T-helper 17 cell (primary cell): Measurements from ENCODE around the gene TJAP1. TPM values are rescaled to one million over a fixed set of nuclear protein-coding genes. Genes with fewer than 3 reads are reported as not detected.

Experiments used
- ATAC-seq: fragments of 150-1000 bp; cut with Tn5 transposase; 2 replicates; pipeline ENCODE4 v1.10.0; 2021; ENCODE audit warnings: mild to moderate bottlenecking, moderate library complexity
- DNase-seq, 3 donors: peaks; one replicate each; pipeline versions ENCODE4 v3.0.0 to v3.0.0-alpha.2; 2020 to 2021
- H3K9me3 ChIP-seq: one replicate; pipeline ENCODE4 v1.7.0; 2013; ENCODE audit warnings: low read length, mild to moderate bottlenecking; ENCODE audit not compliant: control insufficient read depth, poor library complexity, severe bottlenecking
- H3K27ac Mint-ChIP-seq: one replicate; pipeline ENCODE4 v1.8.0; 2022; ENCODE audit warnings: mild to moderate bottlenecking, moderate library complexity, mixed read lengths
- H3K27me3 Mint-ChIP-seq: one replicate; pipeline ENCODE4 v1.8.0; 2022; ENCODE audit warnings: mixed read lengths
- H3K36me3 Mint-ChIP-seq: one replicate; pipeline ENCODE4 v1.8.0; 2022; ENCODE audit warnings: low read depth, mixed read lengths
- H3K4me1 Mint-ChIP-seq: one replicate; pipeline ENCODE4 v1.8.0; 2022; ENCODE audit warnings: mild to moderate bottlenecking, mixed read lengths
- H3K4me3 Mint-ChIP-seq: one replicate; pipeline ENCODE4 v1.8.0; 2022; ENCODE audit warnings: mild to moderate bottlenecking, moderate library complexity, mixed read lengths
- total RNA-seq, 4 donors: library from RNA in 2 of 4; stranded (reverse) in 2 of 4; gene quantifications; one replicate each; pipeline ENCODE4 v1.2.3 and lab custom pipeline; 2022 to 2026

The TJAP1 gene
- total RNA-seq, 2 donors from 2014 or later = 33.2 to 36.3 TPM

GRCh38 chr6:43506667-43507471 lies 29.5 kb downstream of the TJAP1 start:
- H3K9me3 ChIP-seq = no peaks in the 10 kb centered on the region
- peak; percentile 67 for ATAC-seq
- Mint-ChIP-seq H3K27ac (peak overlapping the region; percentile 72), H3K4me3 (no peak overlapping the region), H3K27me3 (peaks cover 22% of the 10 kb centered on the region), H3K4me1 (peaks cover 25% of the 10 kb centered on the region), H3K36me3 (peaks cover 3% of the 10 kb centered on the region)
- peak; percentile 59 to 76 (median 63) for DNase-seq

DNA sequence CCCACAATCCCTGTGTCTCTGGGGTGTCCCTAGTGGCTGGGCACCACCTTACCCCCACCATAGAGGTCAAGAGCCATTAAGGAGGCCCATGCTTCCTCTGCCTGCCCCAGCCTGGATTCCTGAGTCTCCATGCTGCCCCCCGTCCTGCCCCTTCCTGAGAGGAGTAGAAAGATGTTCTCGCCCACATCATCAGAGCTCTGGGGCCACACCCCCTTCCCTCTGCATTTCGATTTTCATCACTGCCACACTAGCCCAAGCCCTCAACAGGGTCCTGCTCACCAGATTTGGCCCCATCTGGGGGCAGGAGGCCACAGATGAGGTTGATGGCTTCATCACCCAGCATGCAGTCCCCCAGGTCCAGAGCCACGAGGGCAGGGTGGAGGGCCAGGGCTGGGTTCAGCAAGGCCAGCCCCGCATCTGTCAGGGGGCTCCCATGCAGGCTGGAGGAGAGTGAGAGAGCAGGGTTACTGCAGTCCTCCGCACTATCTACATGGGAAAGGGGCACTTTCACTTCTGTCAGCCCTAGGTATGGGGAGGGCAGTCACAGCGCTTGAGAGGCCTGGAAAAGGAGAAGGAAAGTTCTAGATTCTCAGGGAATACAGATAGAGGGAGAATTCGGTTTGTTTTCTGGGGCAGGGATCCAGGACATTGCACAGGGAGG lies 31.2 kb downstream of the TJAP1 start:
- Mint-ChIP-seq H3K27ac (peak overlapping the region; percentile 94), H3K4me1 (peaks cover 30% of the 10 kb centered on the region), H3K36me3 (peaks cover 3% of the 10 kb centered on the region), H3K4me3 (peak overlapping the region; percentile 96), H3K27me3 (peaks cover 22% of the 10 kb centered on the region)
- ATAC-seq (no peak), DNase-seq (no peak)
- no peaks in the 10 kb centered on the region for H3K9me3 ChIP-seq

GRCh38 chr6:43509142-43509983 lies 32.0 kb downstream of the TJAP1 start:
- no peak for DNase-seq
- Mint-ChIP-seq H3K4me3 (peak overlapping the region; percentile 96), H3K27ac (peak overlapping the region; percentile 94), H3K36me3 (peaks cover 3% of the 10 kb centered on the region), H3K4me1 (peaks cover 31% of the 10 kb centered on the region), H3K27me3 (peaks cover 22% of the 10 kb centered on the region)
- no peak for ATAC-seq
- no peaks in the 10 kb centered on the region for H3K9me3 ChIP-seq

GRCh38 chr6:43509984-43510826 lies 32.8 kb downstream of the TJAP1 start, which contains the start of gene LRRC73:
LRRC73 (minus strand) TSS chr6:43510346; CDS start chr6:43509785, 561 bp downstream.
- Mint-ChIP-seq H3K36me3 (peaks cover 4% of the 10 kb centered on the region), H3K4me3 (peak within 1 kb of the TSS; percentile 96), H3K27me3 (peaks cover 22% of the 10 kb centered on the region), H3K4me1 (peaks cover 38% of the 10 kb centered on the region), H3K27ac (peak within 1 kb of the TSS; percentile 94)
- peak; percentile 73 to 79 (median 75) for DNase-seq
- no peaks in the 10 kb centered on the region for H3K9me3 ChIP-seq
- ATAC-seq = peak; percentile 81

DNA sequence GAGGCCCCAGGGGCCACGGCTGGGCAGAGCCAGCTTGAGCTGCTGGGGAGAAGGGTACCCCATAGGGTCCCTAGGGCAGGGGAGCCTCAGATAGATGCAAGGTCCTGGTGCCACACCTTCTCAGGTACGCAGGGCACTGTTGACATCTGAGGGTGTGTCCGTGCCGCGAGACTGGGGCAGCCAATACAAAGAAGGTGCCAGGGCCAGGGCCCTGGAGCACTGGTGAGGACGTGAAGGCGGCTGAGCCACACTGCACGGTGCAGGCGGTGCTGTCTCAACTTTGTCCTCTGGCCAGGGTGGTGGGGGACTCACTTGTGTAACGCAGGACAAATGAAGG lies 33.4 kb downstream of the TJAP1 start:
- no peaks in the 10 kb centered on the region for H3K9me3 ChIP-seq
- Mint-ChIP-seq H3K36me3 (peaks cover 5% of the 10 kb centered on the region), H3K27ac (peak overlapping the region; percentile 53), H3K4me1 (peaks cover 43% of the 10 kb centered on the region), H3K27me3 (peaks cover 22% of the 10 kb centered on the region), H3K4me3 (peak overlapping the region; percentile 96)
- ATAC-seq (no peak), DNase-seq (no peak)

- ATAC-seq = no peak
Observed at GRCh38 chr6:43511824-43512415, 34.5 kb downstream of the TJAP1 start.

DNA sequence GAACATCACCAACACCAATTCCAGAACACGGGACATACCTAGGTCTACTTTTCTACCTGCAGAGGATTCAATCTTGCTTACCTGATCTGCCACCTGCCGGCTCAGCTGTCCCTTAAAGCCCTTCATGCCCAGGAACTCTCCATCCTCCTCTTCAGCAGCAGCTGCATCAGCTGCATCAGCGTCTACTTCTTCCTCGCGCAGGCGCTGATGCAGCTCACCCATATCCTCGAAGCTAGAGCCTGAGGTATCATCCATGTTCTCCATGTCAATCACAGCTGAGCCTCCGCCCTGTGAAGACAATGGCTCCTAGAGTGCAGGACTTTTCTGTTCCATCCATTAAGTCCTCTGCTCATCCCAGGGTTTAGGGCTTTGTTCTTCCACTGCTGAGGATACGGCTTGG lies 38.4 kb downstream of the TJAP1 start:
- Mint-ChIP-seq H3K4me3 (no peak overlapping the region), H3K27ac (no peak overlapping the region), H3K36me3 (peaks cover 2% of the 10 kb centered on the region), H3K4me1 (peaks cover 32% of the 10 kb centered on the region), H3K27me3 (no peaks in the 10 kb centered on the region)
- no peak for DNase-seq
- no peak for ATAC-seq
- no peaks in the 10 kb centered on the region for H3K9me3 ChIP-seq

More at GRCh38 chr6:43511824-43512415, 34.5 kb downstream of the TJAP1 start:
- H3K4me3 Mint-ChIP-seq = peak overlapping the region; percentile 28
- DNase-seq = no peak
- H3K4me1 Mint-ChIP-seq = peaks cover 43% of the 10 kb centered on the region
- peaks cover 5% of the 10 kb centered on the region for H3K36me3 Mint-ChIP-seq
- H3K9me3 ChIP-seq = no peaks in the 10 kb centered on the region
- peaks cover 22% of the 10 kb centered on the region for H3K27me3 Mint-ChIP-seq
- no peak overlapping the region for H3K27ac Mint-ChIP-seq

DNA sequence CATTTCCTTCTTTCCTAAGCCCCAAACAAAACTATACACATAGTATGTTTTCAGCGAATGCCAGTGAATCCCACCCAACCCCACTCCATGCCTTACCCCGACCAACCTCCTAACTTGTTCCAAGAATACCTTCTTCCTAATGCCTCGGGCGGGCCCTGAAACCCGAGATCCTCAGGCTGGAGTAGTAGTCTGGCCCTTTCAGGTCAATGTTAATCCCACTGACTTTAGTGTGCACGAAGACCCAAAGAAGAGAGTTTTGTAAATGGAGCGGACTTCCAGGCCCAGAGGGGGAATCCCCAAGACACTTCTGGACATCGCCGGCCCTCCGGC lies 39.0 kb downstream of the TJAP1 start:
- Mint-ChIP-seq H3K36me3 (peaks cover 2% of the 10 kb centered on the region), H3K27me3 (no peaks in the 10 kb centered on the region), H3K27ac (no peak overlapping the region), H3K4me3 (no peak overlapping the region), H3K4me1 (peaks cover 31% of the 10 kb centered on the region)
- DNase-seq (no peak), ATAC-seq (peak; percentile 10)
- no peaks in the 10 kb centered on the region for H3K9me3 ChIP-seq

- H3K9me3 ChIP-seq = no peaks in the 10 kb centered on the region
- Mint-ChIP-seq H3K27ac (no peak within 1 kb of the TSS), H3K4me3 (no peak within 1 kb of the TSS), H3K4me1 (peaks cover 28% of the 10 kb centered on the region), H3K27me3 (no peaks in the 10 kb centered on the region), H3K36me3 (peaks cover 2% of the 10 kb centered on the region)
- DNase-seq (peak; percentile 85 to 91 (median 89)), ATAC-seq (peak; percentile 95)
Observed at GRCh38 chr6:43516697-43517504, 39.5 kb downstream of the TJAP1 start, which contains the start of the genes POLR1C and YIPF3. POLR1C (plus strand) TSS chr6:43517089; CDS start chr6:43517110, 21 bp downstream. YIPF3 (minus strand) TSS chr6:43516926; CDS start chr6:43516807, 119 bp downstream.

DNA sequence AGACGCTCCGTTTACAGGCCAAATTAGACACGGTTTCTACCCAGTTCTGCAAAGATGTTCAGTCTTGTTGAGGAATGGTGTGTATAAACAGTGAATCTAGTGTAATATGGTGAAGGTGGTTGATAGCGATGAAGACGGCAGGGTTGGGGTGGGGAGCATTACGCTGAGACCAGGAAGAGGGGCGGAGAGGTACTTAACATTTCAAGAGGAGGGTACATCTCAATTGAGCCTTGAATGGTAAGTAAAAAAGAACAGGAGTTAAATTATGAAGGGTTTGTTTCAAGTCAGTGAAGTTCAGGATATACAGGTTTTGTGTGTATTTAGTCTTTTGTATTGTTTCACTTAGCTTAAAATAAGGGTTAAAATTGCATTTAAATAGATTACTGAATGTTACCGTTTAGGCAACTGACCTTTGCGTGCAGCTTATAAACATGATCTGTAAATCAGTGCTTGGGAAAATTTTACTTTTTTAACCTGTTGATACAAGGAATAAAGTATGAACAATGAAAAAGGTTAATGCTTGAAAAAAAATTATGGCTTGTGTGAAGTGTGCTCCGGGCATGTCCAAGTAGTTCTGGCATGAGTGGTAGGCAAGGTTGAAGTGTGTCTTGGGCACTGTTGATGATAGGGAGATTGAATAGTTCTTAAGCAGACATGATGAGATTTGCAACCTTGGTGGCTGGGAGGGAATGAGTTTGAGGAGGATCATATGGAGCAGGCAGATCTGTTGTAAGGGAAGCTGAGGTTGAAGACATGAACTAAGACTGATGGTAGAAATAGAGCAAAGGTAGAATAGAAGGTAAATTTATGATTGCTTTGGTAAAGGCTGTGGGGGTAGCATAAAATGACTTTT lies 40.4 kb downstream of the TJAP1 start:
- no peaks in the 10 kb centered on the region for H3K9me3 ChIP-seq
- Mint-ChIP-seq H3K27ac (no peak overlapping the region), H3K4me1 (peaks cover 28% of the 10 kb centered on the region), H3K36me3 (peaks cover 2% of the 10 kb centered on the region), H3K27me3 (no peaks in the 10 kb centered on the region), H3K4me3 (no peak overlapping the region)
- no peak for DNase-seq
- ATAC-seq = peak; percentile 2

- ATAC-seq (no peak), DNase-seq (no peak)
- H3K27me3 Mint-ChIP-seq = no peaks in the 10 kb centered on the region
- H3K4me1 Mint-ChIP-seq = peaks cover 18% of the 10 kb centered on the region
- no peak overlapping the region for H3K27ac Mint-ChIP-seq
- H3K36me3 Mint-ChIP-seq = peaks cover 2% of the 10 kb centered on the region
- no peaks in the 10 kb centered on the region for H3K9me3 ChIP-seq
- H3K4me3 Mint-ChIP-seq = no peak overlapping the region
Observed at GRCh38 chr6:43520097-43520496, 42.7 kb downstream of the TJAP1 start.
